PC-3 (cell line): ENCODE measurements around the gene ATF2. TPM values are rescaled to one million over a fixed set of nuclear protein-coding genes. Genes with fewer than 3 reads are reported as not detected.

Source experiments
- ATAC-seq: fragments of 200-7000 bp; cut with Tn5 transposase; 2 replicates; pipeline ENCODE4 v1.9.1; 2020; ENCODE audit warnings: mild to moderate bottlenecking, moderate library complexity
- Bru-seq: library from RNA; stranded (reverse); fragments of 400-500 nt; gene quantifications from one replicate; lab custom pipeline; 2021; lab: Mats Ljungman, UMichigan
- BruChase-seq, 2 experiments: library from RNA; stranded (reverse); fragments of 400-500 nt; gene quantifications; one replicate each; lab custom pipeline; 2021; lab: Mats Ljungman, UMichigan
- BruUV-seq: library from RNA; stranded (reverse); fragments of 400-500 nt; replicated peaks from 2 replicates; lab custom pipeline; 2021; lab: Mats Ljungman, UMichigan
- CTCF ChIA-PET: fragments of 300-600 bp; sonication (Branson Sonifier 250); formaldehyde crosslinking; loops from one replicate; lab custom pipeline; 2022; ENCODE audit warnings: antibody characterized with exemption; lab: Charles Lee
- POLR2A ChIA-PET: fragments of 300-600 bp; sonication (Branson Sonifier 250); formaldehyde crosslinking; loops from one replicate; lab custom pipeline; 2022; ENCODE audit warnings: antibody characterized with exemption; ENCODE audit not compliant: unreplicated experiment; lab: Charles Lee
- DNase-seq: peaks from one replicate; pipeline ENCODE4 v3.0.0-alpha.2; 2015
- H2AFZ ChIP-seq: fragments of 300-600 bp; sonication (generic); 2 replicates; pipeline ENCODE4 v1.6.0; 2016; ENCODE audit warnings: antibody characterized with exemption, low read length
- H3F3A ChIP-seq: fragments of 300-600 bp; sonication (generic); one replicate; pipeline ENCODE4 v1.6.0; 2017; ENCODE audit warnings: antibody characterized with exemption, low read length, control low read depth, mild to moderate bottlenecking; ENCODE audit not compliant: unreplicated experiment
- H3K27ac ChIP-seq: fragments of 300-600 bp; sonication (generic); 2 replicates; pipeline ENCODE4 v1.5.1; 2016; ENCODE audit warnings: mild to moderate bottlenecking, low read length
- H3K27me3 ChIP-seq: fragments of 300-600 bp; sonication (generic); 2 replicates; pipeline ENCODE4 v1.6.1; 2016; ENCODE audit warnings: low read length, mixed read lengths
- H3K36me3 ChIP-seq: fragments of 300-600 bp; sonication (generic); 2 replicates; pipeline ENCODE4 v1.6.1; 2016; ENCODE audit warnings: low read depth, mixed run types, low read length, mixed read lengths
- H3K4me1 ChIP-seq: fragments of 300-600 bp; sonication (generic); 2 replicates; pipeline ENCODE4 v1.5.1; 2016; ENCODE audit warnings: low read length; ENCODE audit not compliant: insufficient read depth
- H3K4me2 ChIP-seq: fragments of 300-600 bp; sonication (generic); 2 replicates; pipeline ENCODE4 v1.6.0; 2016; ENCODE audit warnings: low read length
- H3K4me3 ChIP-seq: fragments of 300-600 bp; sonication (generic); 2 replicates; pipeline ENCODE4 v1.5.1; 2016; ENCODE audit warnings: mild to moderate bottlenecking, low read length, mixed read lengths
- H3K79me2 ChIP-seq: fragments of 300-600 bp; sonication (generic); 2 replicates; pipeline ENCODE4 v1.6.1; 2017; ENCODE audit warnings: low read length, mixed read lengths
- H3K9ac ChIP-seq: fragments of 300-600 bp; sonication (generic); 2 replicates; pipeline ENCODE4 v1.6.0; 2016; ENCODE audit warnings: mild to moderate bottlenecking, low read length
- H3K9me2 ChIP-seq: fragments of 300-600 bp; sonication (generic); replicated peaks from 2 replicates; pipeline ENCODE4 v1.6.1; 2016; ENCODE audit warnings: mixed run types, low read length, mixed read lengths
- H3K9me3 ChIP-seq: fragments of 300-600 bp; sonication (generic); 2 replicates; pipeline ENCODE4 v1.6.1; 2016; ENCODE audit warnings: low read length, mixed read lengths
- H4K20me1 ChIP-seq: fragments of 300-600 bp; sonication (generic); 2 replicates; pipeline ENCODE4 v1.6.1; 2016; ENCODE audit warnings: low read length, mixed read lengths
- CTCF ChIP-seq: fragments of 300-600 bp; sonication (generic); conservative IDR thresholded peaks from 2 replicates; pipeline ENCODE4 v1.5.1; 2017; ENCODE audit warnings: antibody characterized with exemption, low read depth, mild to moderate bottlenecking, low read length
- EZH2 ChIP-seq: fragments of 300-600 bp; sonication (generic); IDR thresholded peaks from one replicate; pipeline ENCODE4 v1.6.1; 2017; ENCODE audit warnings: antibody characterized with exemption, mild to moderate bottlenecking, low read length; ENCODE audit not compliant: unreplicated experiment
- EZH2phosphoT487 ChIP-seq: fragments of 300-600 bp; sonication (generic); IDR thresholded peaks from 2 replicates; pipeline ENCODE4 v1.6.1; 2018; ENCODE audit warnings: mild to moderate bottlenecking, antibody characterized with exemption, low read length, borderline replicate concordance
- intact Hi-C: fragments of 100-400 bp; cut with micrococcal nuclease; formaldehyde crosslinking; loops from 2 replicates; pipeline ENCODE4 v1.9.0; 2023
- long read RNA-seq: library from polyadenylated mRNA; unstranded; transcript quantifications from one replicate; pipeline ENCODE4 v2.0.0, GENCODE V29; 2021; ENCODE audit not compliant: unreplicated experiment
- total RNA-seq: library from RNA; depleted of rRNA; stranded (reverse); fragments of >200 nt; gene quantifications from 2 replicates; pipeline ENCODE4 v1.2.3, GENCODE V29; 2014; rRNA removed

The ATF2 gene
- total RNA-seq (12.6 and 15.0 TPM in 2 replicates), Bru-seq, nascent RNA (percentile 93 among the genes with signal in this experiment), BruChase-seq, experiment 1, labeled RNA remaining after a 6-hour chase (percentile 83 among the genes with signal in this experiment), BruChase-seq, experiment 2, labeled RNA remaining after a 2-hour chase (percentile 88 among the genes with signal in this experiment)
- long read RNA-seq, full-length matches to known transcripts = 40 of 74 reads
- long read RNA-seq, partial matches to known transcripts = 19 of 74 reads
- long read RNA-seq, other reads (novel, unspliced or antisense) = 15 of 74 reads

GRCh38 chr2:175167792-175168563, at the start of gene ATF2:
Gene ATF2 (minus strand): TSS chr2:175168203. CDS start chr2:175136443, 31,760 bp downstream.
- Histone ChIP-seq H3K9me2 (no peaks in the 10 kb centered on the region), H3K79me2 (peaks cover 45% of the 10 kb centered on the region), H3K9me3 (no peaks in the 10 kb centered on the region), H3F3A (no peaks in the 10 kb centered on the region), H3K27ac (peak within 1 kb of the TSS; percentile 58), H4K20me1 (no peaks in the 10 kb centered on the region; the same call in 1 of the 2 replicates), H3K4me3 (peak within 1 kb of the TSS; percentile 81), H3K36me3 (no peaks in the 10 kb centered on the region), H3K4me2 (peak within 1 kb of the TSS; percentile 89), H2AFZ (peak within 1 kb of the TSS; percentile 91), H3K4me1 (peaks cover 14% of the 10 kb centered on the region), H3K27me3 (no peaks in the 10 kb centered on the region), H3K9ac (peak within 1 kb of the TSS; percentile 91)
- POLR2A ChIA-PET = interaction anchor here (0.5 to 1.0 kb wide), 5 partner anchors 12 to 64 kb away, joined by 3 to 19 read pairs (median 4); no protein-coding TSS in a partner anchor
- TSS peak; percentile 78 for BruUV-seq
- DNase-seq (peak; percentile 99), ATAC-seq (peak; percentile 91)
- CTCF ChIA-PET = no interaction called here
- intact Hi-C loops = loop anchor here (1.0 to 10.0 kb wide), 2 partner anchors 8 to 1203 kb away; partner anchors contain the start of gene SP3
- TF ChIP-seq EZH2 (no peak), EZH2phosphoT487 (no peak), CTCF (no peak)

- intact Hi-C loops = no loop called here
- Histone ChIP-seq H3K4me3 (no peak overlapping the region), H4K20me1 (no peaks in the 10 kb centered on the region), H3K27ac (no peak overlapping the region), H3K9ac (no peak overlapping the region), H3K9me2 (no peaks in the 10 kb centered on the region), H3K9me3 (no peaks in the 10 kb centered on the region), H2AFZ (no peak overlapping the region), H3F3A (no peaks in the 10 kb centered on the region), H3K4me1 (no peaks in the 10 kb centered on the region), H3K79me2 (no peaks in the 10 kb centered on the region), H3K27me3 (peaks cover 22% of the 10 kb centered on the region), H3K36me3 (no peaks in the 10 kb centered on the region), H3K4me2 (no peak overlapping the region)
- no peak for TF ChIP-seq EZH2phosphoT487
- TF ChIP-seq EZH2 = no peak
- TF ChIP-seq CTCF = no peak
- CTCF ChIA-PET = interaction anchor here (0.5 kb wide), 1 partner anchor 889 kb away, joined by 3 read pairs; no protein-coding TSS in a partner anchor
- DNase-seq (no peak), ATAC-seq (no peak)
- POLR2A ChIA-PET = no interaction called here
- no TSS peak for BruUV-seq
Measured at GRCh38 chr2:175207741-175208438, 39.9 kb upstream of the ATF2 start.
